RPMI7951 (cell line): ENCODE measurements around the gene BACE2. TPM values are rescaled to one million over a fixed set of nuclear protein-coding genes. Genes with fewer than 3 reads are reported as not detected.
"Not testable (repeated sequence)": the region's sequence is repeated elsewhere in the genome, so short reads cannot be mapped to it uniquely, and the experiment has no call there.

ENCODE experiments used
- DNase-seq: peaks from one replicate; pipeline ENCODE4 v3.0.0-alpha.2; 2012; ENCODE audit warnings: low read depth
- total RNA-seq: library from RNA; depleted of rRNA; stranded (reverse); fragments of >200 nt; shearing (Covaris generic); gene quantifications from 2 replicates; pipeline ENCODE4 v1.2.3, GENCODE V29; 2014

Gene BACE2
- total RNA-seq, 1 experiment from 2014 or later, result 96.8 TPM

DNA sequence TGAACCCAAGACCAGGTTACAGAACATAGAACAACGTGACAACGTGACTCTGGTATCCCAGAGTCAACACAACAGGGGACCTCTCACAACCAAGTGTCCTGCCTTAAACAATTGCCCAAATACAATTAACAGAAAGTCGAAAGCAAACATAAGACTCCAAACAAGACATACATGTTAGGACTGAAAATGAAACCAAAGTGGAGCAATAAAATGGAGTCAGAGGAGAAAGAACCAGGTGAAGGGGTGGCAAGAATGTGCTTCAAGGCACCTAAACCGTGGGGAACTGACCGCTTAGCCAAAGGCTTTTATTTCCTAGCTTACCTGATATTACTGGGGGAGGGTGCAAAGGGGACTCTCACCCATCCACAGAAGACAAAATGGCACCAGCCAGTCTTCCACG lies 17.8 kb downstream of the BACE2 start:
- no peak for DNase-seq

DNA sequence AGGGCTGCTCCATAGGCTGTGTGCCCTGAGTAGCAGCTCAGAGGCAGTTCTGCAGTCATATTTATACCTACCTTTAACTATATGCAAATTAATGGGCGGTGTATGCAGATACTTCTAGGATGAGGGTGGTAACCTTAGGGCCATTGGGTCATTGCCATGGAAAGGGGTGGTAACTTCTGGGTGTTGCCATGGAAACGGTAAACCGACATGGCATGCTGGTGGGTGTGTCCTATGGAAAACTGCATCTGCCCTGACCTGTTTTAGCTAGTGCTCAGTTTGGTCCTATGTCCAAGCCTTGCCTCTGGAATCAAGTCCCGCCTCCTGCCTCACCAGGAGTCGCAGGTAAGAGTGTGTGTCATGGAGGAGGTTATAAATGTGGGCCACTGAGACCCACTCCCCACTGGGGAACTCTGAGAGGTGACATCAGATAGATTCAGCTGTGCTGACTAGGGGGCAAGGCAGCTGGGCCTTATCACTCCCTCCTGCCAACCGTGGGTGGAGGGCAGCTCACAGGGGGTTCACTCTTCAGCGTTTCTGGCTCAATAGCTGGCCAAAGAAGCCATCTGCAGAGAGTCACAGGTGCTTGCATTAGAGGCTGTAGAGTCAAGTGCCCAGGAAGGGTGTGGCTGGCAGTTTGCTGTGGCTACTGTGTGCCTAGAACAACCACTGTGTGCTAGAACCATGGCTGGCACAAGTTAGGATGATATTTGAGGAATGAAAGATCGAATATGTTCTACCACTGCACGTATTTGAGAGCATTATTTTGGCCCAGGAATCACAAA lies 19.0 kb downstream of the BACE2 start:
- no peak for DNase-seq

DNA sequence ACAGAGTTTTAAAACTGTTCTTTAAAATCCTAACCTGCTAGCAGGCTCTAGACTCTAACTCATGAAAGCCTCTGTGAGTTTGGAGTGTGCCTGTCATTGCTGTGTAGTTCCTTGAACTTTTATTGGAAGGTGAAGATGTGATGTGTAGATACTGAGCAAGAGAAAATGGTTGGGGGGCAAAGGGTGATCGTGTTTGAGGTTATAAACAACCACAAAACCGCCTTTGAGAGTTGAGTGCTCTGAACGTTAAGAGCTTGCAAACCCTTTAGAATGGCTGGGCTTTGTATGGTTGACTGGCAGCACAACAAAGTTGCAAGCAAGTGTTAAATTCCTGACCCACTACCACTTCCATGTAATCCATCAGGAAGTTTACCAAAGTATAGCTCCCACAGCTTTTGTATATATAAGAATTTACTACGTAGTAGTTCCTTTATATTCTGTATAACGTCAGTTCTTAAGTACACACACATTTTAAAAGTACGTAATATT lies 19.6 kb downstream of the BACE2 start:
- DNase-seq, result no peak

GRCh38 chr21:41188486-41189149 lies 20.7 kb downstream of the BACE2 start:
- DNase-seq, result no peak

DNA sequence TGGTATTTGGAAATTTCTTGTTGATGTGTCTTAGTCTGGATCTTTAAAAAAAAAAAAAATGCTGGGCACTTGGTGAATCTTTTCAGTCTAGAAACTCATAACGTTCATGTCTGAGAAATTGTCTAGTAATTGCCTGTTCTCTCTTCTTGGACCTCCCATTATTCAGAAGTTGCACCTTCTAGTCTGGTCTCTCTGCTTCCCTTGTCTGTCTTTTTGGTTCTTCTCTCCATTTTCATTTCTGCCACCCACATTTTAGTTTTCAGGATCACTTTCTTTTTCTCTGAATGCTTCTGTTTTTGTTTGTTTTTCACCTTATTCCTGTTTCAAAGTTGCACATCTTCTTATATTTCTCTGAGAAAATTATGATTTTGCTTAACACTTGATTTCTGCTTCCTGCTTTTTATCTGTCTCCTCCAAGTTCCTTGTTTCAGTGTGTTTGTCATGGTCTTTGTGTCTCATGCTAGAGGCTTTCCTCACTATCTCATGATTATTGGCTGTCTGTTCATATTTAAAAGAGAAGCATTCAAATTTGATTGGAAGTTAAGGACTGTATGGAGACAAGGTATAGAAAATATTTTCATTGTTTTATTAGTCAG lies 21.3 kb downstream of the BACE2 start:
- DNase-seq, result no peak

DNA sequence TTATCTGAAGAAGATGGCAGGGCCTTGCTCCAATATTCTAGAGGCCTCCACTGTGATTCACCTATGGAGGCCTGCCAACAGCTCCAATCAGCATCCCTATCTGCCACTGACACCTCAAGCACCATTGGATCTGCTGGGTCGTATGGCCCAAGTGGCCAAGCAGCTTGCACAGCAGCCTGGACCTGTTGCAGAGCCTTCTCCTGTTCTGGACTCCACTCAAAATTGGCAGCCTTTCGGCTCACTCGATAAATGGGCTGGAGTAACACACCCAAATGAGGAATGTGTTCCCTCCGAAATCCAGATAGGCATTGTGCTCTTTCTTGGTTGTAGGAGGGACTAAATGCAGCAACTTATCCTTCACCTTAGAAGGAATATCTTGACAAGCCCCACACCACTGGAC lies 24.6 kb downstream of the BACE2 start:
- not testable (repeated sequence) for DNase-seq

DNA sequence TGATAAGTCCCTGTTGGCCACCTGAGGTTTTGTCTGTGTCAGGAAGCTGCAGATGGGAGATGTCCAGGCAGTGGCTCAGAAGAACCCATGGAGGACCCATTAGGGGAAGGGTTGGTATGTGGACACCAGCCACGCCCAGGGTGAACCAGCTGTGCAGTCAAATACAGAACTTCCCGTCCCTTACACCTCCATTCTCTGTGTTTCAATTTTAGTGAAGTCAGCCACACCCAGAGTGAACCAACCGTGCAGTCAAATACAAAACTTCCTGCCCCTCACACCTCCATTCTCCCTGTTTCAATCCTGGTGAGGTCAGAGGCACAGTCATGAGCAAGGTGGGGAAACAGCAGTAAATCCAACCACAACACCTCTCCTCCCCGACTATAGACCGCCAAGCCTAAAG lies 27.4 kb downstream of the BACE2 start:
- no peak for DNase-seq

- peak; percentile 39 for DNase-seq
These were observed 29.0 kb downstream of the BACE2 start for GRCh38 chr21:41196993-41197392.

- no peak for DNase-seq
These were observed 29.6 kb downstream of the BACE2 start for GRCh38 chr21:41197582-41197981.

DNA sequence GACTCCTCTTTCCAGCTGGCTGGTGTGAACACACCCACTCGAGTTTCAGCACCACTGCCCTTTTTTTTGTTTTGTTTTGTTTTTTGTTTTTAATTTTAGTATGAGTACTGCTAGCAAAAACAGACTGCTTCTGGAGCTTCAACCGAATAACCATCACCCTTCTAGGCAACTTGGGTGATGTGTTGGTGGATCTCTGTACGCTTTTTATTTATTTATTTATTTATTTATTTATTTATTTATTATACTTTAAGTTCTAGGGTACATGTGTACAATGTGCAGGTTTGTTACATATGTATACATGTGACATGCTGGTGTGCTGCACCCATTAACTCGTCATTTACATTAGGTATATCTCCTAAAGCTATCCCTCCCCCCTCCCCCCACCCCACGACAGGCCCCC lies 30.7 kb downstream of the BACE2 start:
- DNase-seq, result not testable (repeated sequence)

GRCh38 chr21:41199123-41199522 lies 31.2 kb downstream of the BACE2 start:
- DNase-seq, result no peak

DNA sequence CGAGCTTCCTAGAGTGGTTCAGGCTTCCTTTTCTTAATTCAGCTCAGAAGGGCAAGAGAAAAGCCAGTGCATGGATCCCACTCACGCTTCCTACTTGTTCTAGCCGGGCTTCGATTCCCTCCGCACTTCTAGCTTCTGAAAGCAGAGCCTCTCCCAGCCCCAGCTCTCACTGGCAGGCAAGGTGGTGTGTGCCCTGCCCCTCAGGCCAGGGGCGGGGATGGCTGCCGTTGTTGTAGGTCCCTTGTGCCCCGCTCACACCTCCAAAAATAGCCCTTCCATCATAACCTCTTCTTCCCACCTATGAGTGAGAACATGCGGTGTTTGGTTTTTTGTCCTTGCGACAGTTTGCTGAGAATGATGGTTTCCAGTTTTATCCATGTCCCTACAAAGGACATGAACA lies 31.6 kb downstream of the BACE2 start:
- DNase-seq, result no peak

DNA sequence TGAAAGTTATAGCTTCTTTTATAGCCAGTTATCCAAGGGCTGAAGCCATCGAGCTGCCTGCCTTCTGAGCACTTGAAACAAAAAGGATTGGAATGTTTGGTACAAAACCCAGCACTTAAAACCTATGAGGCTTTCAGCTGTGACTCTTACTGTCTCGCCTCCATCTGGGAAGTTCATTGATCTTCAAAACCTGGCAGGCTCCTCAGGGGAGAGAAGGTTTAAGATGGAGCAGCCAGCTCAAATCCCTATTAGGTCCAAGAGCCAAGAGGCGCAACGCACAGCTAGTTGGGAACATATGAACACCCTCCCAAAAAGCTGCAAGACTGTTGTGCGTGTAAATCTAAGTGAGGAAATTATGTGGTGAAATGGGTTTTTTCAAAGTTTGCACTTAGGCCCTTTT lies 33.4 kb downstream of the BACE2 start:
- no peak for DNase-seq

DNA sequence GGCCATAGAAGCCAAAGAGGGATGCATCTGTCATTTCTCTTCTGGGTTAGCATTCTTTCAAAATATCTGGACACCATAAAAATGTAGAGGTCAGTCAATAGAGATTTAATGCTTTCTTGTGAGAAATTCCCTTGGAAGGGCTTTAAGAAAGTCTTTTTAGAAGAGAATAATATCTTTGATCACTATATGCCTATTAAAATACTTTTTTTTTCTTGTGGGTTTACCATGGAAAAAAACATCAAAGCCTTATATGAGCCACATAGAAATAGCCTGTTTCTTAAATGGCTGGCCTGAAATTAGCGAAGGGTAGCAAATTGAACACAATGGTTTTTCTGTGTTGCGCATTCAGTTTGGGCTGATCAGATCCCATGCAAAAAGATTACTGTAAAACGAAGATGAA lies 36.8 kb downstream of the BACE2 start:
- no peak for DNase-seq

GRCh38 chr21:41207401-41208375 lies 39.7 kb downstream of the BACE2 start:
- no peak for DNase-seq

DNA sequence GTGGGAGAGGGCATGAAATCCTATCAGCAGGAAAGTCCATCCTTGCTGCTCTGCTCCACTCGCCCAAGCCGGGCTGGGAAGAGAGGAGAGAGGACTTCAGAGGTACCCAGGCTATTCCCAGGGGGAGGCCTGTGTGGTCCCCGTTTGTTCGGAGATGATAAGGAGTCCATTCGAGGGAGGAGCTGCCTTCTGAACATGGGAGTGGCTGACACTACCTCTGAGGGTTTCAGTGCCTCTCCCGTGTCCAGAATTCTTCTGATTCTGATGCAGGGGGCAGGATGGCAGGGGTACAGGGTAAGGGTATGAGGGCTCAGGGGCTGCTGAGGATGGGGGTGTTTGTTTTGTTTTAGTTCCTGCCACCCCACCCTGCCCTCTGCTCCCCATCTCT lies 40.4 kb downstream of the BACE2 start:
- DNase-seq, result no peak

- no peak for DNase-seq
These were observed 41.2 kb downstream of the BACE2 start for GRCh38 chr21:41209016-41209619.

- no peak for DNase-seq
These were observed 42.6 kb downstream of the BACE2 start for GRCh38 chr21:41210426-41211059.

GRCh38 chr21:41211060-41211805 lies 43.3 kb downstream of the BACE2 start:
- DNase-seq, result no peak

GRCh38 chr21:41213021-41213420 lies 45.1 kb downstream of the BACE2 start:
- DNase-seq, result no peak
